GM03348 (cell line): ENCODE data around the gene B3GALNT2.

Source experiments
- DNase-seq: peaks from one replicate; pipeline ENCODE4 v3.0.0; 2012; ENCODE audit warnings: low spot score

The B3GALNT2 gene

DNA sequence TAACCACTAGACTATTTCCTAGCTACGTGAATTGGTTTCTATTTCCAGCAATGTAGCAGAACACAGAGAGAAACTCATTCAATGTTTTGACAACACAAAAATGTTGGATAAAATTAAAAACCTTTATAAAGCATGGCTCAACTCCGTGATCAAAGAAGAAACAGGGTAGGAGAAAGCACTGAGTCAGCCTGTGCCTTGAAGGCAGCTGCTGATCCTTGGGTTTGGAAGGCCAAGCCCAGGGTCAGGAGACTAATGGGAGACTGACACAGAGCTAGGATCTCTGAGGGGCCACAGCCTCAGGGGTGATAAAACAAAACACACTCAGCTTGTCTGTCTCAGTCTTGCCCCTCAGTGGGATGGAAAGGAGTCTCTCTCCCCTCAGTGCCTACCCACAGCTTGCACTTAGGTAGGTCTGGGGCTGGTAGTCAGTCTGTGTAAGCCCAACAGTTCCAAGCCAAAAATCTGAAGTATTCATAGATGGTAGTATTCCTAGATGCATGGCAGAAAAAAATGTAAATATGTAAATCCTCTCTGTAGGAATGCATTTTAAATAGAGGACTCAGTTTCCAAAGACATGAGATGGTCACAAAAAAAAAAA, 53.3 kb downstream of the B3GALNT2 start:
- DNase-seq: no peak

GRCh38 chr1:235450433-235450832, 53.8 kb downstream of the B3GALNT2 start:
- DNase-seq: no peak

- DNase-seq: no peak
These were observed 55.6 kb downstream of the B3GALNT2 start for GRCh38 chr1:235448616-235449015.

GRCh38 chr1:235442788-235443429, 61.3 kb downstream of the B3GALNT2 start:
- peak; percentile 78 for DNase-seq

DNA sequence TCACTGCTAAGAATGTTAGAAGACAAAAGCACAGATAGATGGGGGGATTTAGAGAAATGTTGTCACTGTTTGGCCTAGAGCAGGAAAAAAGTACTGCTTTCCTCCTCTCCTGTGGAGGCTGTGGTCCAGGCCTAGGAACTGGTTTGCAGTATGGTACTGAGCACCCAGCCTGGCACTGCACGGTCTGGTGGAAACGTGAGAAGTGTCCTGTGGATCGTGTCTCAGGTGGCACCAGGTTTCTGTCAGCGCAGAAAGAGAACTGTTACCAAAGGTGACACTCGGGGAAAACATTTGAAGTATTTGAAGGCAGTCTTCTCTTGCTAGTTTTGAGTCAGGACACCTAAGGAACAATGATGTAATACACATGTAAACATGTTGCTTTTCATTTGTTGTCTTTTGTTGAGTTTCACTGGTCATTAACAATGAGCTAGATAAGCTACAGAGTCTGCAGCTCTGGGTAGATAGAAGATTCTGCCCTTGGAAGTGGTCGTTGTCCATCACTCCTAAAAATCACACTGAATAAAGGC, 63.0 kb downstream of the B3GALNT2 start:
- no peak for DNase-seq

DNA sequence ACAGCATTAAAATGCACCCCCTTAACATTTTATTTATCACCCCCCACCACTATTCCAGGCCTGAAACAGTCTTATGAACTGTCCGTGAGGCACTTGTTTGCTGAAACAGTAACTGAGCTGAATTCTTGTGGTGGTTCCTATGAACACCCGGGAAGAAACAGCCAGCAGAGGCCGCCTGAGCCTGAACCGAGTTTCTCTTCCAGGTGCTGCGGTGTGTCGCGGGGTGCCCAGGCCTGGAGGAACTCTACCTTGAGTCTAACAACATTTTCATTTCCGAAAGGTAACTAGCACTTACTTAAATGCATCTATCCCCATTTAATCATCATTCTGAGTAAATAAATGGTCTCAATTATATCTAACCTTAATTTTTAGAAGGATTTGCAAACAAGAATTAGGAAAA, 70.3 kb downstream of the B3GALNT2 start:
- no peak for DNase-seq

DNA sequence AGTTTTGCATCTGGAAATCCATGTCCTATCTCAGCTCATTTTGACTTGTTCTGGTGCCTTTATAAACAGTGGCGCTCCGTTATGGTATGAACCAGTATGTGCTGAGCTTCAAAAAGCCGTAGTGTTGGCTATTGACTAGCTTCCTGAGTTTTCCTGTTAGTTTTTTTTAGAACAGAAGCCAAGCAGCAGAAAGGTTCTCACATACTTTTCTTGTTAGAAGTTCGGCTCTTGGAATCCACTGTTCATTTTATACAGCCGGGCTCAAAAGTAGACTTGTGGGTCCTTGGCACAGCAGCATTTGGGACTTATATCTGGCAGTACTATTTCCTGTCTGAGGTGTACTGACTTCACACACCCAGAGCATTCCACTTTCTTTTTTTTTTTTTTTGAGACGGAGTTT, 73.3 kb downstream of the B3GALNT2 start:
- peak; percentile 44 for DNase-seq

DNA sequence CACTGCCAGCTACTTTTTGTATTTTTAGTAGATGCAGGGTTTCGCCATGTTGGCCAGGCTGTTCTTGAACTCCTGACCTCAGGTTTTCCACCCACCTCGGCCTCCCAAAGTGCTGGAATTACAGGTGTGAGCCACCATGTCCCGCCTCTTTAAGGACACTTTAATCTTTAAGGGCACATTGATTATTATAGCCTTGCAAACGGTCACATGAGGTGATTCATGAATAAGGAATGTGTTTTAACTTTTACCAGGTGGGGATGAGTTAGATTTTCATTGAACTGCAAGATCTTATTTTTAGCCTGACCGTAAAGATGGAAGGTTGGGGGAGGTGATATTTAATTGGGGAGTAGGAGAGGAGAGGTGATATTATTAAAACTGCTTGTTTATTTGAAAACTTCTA, 75.1 kb downstream of the B3GALNT2 start:
- DNase-seq: no peak

DNA sequence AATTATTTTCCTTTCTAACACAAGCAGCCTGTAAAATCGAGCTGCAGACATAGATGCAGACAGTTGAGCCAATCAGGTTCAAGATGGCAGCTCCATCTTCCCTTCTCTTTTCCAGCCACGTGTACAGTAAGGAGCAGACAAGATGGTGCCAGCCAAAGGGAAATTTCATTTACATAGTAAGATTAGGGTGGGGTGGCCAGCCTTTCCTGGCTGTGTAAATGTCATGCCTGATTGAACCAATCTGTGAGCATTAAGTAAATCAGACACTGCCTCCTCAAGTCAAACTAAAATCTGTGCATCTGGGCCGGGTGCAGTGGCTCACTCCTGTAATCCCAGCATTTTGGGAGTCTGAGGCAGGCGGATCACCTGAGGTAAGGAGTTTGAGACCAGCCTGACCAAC, 76.8 kb downstream of the B3GALNT2 start:
- no peak for DNase-seq

- DNase-seq: no peak
These were observed 77.6 kb downstream of the B3GALNT2 start for GRCh38 chr1:235426680-235427079.

GRCh38 chr1:235426143-235426542, 78.1 kb downstream of the B3GALNT2 start:
- DNase-seq: no peak

DNA sequence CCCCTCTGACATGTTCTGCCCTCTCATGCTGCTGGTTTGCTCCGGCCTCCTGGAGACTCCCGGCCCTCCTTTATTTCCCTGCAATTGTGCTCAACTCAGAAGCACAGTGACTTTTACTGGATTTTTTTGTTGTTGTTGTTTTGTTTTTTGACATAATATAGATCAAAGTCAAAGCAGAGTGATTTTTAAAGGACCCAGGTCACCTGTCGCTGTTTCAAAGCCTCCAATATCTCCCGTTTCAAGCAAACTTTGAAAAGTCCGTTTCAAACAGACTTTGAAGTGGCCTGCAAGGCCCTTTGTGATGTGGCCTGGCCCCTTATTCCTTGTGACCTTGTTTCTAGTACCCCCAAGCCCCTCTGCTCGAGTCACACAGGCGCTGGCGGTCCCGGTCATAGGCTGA, 78.9 kb downstream of the B3GALNT2 start:
- DNase-seq: no peak

GRCh38 chr1:235424092-235424491, 80.2 kb downstream of the B3GALNT2 start:
- DNase-seq: no peak

GRCh38 chr1:235423214-235423652, 81.0 kb downstream of the B3GALNT2 start:
- DNase-seq: no peak

DNA sequence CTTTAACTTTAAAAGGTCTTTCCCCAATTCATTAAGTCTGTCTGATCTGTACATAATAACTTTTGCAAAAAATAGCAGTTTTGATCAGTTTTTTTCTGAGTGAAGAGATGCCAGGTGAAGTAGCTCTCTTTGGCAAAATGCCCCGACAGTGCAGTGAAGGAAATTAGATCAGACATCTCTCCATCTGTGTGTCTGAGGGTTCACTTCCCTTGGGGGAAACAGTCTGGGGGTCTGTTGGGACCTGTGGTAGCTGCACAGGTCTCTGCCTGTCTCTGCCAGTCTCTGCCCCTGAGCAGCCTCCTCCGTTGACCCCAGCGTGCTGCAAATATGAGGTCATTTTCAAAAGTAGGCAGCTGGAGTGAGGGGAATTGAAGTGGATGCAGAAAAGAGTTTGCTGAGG, 82.5 kb downstream of the B3GALNT2 start:
- DNase-seq: no peak

DNA sequence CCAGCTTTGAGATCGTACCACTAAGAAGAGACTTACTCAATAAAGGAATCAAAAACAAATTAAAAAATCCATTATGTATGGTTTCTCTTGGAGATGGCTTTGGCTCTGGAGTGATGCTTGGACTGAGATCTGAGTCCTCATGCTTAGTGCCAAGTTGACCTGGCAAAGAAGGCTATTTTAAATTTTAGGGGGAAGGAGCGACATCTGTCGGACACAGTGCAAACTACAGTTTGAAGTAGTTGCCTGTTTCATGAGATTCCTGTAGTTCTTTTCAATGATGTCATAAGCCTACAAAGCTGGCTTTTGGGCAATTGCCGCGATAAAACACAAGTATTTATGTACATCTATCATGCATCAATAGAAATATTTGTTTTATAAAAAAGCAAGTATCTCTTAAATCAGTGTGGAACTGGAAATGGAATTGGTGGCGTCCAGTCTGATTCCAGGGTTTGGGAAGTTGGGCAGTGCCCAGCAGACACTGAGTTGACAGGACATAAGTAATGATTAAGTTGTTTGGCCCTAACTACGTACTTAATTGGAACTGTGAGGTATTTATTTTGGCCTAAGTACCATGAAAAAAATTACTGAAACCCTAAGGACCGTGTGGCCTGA, 87.1 kb downstream of the B3GALNT2 start:
- DNase-seq: peak; percentile 85

GRCh38 chr1:235416662-235417049, 87.6 kb downstream of the B3GALNT2 start:
- no peak for DNase-seq

GRCh38 chr1:235415008-235415904, 89.0 kb downstream of the B3GALNT2 start:
- DNase-seq: peak; percentile 83

GRCh38 chr1:235411489-235412486, 92.5 kb downstream of the B3GALNT2 start:
- no peak for DNase-seq

GRCh38 chr1:235410467-235410866, 93.8 kb downstream of the B3GALNT2 start:
- DNase-seq: no peak
